ENCODE data around the gene PRODH2.

The PRODH2 gene

GRCh38 chr19:35816262-35816661, 3.6 kb upstream of the PRODH2 start:
- TF ChIP-seq SIN3A (IDR thresholded peaks at IDR 0.05; ENCODE audit: borderline replicate concordance, insufficient read depth, low read length) (no peak), FOXP2 (optimal IDR thresholded peaks at IDR 0.05; ENCODE audit: borderline replicate concordance, extremely low read depth, extremely low read length, insufficient read depth) (no peak), POLR2AphosphoS5 (IDR thresholded peaks at IDR 0.05; ENCODE audit: low read depth, low read length) (no peak), TAF1 (IDR thresholded peaks at IDR 0.05; ENCODE audit: borderline replicate concordance, insufficient read depth, low read length) (no peak), REST (IDR thresholded peaks at IDR 0.05; ENCODE audit: insufficient read depth in 1 of 2, low read depth in 2 of 2, low read length in 2 of 2) (no peak)

DNA sequence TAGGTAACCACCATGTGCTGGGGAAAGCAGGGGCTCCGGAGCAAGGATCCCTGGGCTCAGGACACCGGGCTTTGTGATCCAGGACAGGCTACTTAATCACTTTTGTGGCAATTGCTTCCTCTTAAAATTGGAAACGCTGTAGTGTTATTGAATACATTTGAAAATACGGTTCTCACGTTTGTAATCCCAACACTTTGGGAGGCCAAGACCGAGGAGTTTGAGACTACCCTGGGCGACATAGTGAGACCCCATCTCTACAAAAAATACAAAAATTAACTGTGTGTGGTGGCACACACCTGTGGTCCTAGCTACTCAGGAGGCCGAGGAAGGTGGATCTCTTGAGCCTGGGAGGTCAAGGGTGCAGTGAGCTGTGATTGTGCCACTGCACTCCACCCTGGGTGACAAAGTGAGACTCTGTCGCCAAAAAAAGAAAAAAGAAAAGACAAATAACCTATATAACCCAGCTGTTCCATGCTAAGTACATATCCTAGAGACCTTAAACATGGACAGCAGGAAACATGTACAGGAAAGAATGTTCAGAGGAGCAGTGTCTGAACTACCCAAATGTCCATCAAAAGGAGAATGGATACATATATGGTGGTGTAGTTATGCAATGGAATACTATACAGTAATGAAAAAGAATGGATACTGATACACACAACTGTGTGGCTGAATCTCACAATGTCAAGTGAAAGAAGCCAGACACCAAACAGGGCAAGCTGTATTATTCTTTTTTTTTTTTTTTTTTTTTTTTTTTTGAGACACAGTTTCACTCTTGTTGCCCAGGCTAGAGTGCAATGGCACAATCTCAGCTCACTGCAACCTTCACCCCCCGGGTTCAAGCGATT, 622 bp upstream of the PRODH2 start:
- TF ChIP-seq SIN3A (IDR thresholded peaks at IDR 0.05; ENCODE audit: borderline replicate concordance, insufficient read depth, low read length) (no peak), POLR2AphosphoS5 (IDR thresholded peaks at IDR 0.05; ENCODE audit: low read depth, low read length) (no peak), FOXP2 (optimal IDR thresholded peaks at IDR 0.05; ENCODE audit: borderline replicate concordance, extremely low read depth, extremely low read length, insufficient read depth) (no peak), TAF1 (IDR thresholded peaks at IDR 0.05; ENCODE audit: borderline replicate concordance, insufficient read depth, low read length) (no peak), REST (IDR thresholded peaks at IDR 0.05; ENCODE audit: insufficient read depth in 1 of 2, low read depth in 2 of 2, low read length in 2 of 2) (no peak)

DNA sequence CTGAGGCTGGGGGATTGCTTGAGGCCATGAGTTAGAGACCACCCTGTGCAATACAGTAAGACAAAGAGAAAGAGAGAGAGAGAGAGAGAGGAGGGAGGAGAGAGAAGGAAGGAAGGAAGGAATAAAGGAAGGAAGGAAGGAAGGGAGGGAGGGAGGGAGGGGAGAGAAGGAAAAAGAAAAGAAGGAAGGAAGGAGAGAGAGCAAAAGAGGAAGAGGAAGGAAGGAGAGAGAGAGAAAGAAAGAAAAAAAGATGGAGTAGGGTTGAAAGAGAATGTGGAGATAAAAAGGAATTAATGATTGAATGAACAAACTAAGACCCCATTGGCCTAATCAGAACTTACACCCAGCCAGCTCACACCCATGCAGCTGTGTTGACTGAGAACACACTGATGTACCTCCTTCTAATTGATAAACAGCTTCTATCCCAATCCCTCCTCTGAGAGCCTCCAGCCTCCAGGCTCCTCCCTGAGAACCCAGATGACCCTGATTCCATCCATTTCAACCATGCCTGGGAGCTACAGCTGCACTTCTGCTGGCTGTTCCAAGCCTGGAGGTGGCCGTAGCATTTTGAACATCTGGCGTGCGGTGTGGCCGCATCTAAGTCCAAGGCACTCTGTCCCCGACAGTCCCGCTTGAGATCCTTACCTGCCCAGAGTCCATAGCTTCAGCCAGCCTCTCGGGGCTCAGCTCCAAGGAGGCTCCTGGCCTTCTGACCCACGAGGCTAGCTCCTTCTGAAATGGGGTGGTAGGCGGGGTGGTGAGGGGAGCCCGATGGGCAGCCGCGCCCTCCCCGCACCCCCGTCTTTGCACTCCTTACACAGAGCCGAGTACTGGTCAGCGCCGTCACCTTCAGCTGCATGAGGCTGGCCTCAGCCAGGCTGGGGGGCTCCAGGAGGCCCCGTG, 1.1 kb downstream of the PRODH2 start:
- no peak for TF ChIP-seq FOXP2 (optimal IDR thresholded peaks at IDR 0.05; ENCODE audit: borderline replicate concordance, extremely low read depth, extremely low read length, insufficient read depth)
- TF ChIP-seq SIN3A (IDR thresholded peaks at IDR 0.05; ENCODE audit: borderline replicate concordance, insufficient read depth, low read length), result no peak
- no peak for TF ChIP-seq REST (IDR thresholded peaks at IDR 0.05; ENCODE audit: insufficient read depth in 1 of 2, low read depth in 2 of 2, low read length in 2 of 2)
- TF ChIP-seq POLR2AphosphoS5 (IDR thresholded peaks at IDR 0.05; ENCODE audit: low read depth, low read length), result no peak
- no peak for TF ChIP-seq TAF1 (IDR thresholded peaks at IDR 0.05; ENCODE audit: borderline replicate concordance, insufficient read depth, low read length)

GRCh38 chr19:35807633-35808032, 5.0 kb downstream of the PRODH2 start:
- TF ChIP-seq POLR2AphosphoS5 (IDR thresholded peaks at IDR 0.05; ENCODE audit: low read depth, low read length) (no peak), TAF1 (IDR thresholded peaks at IDR 0.05; ENCODE audit: borderline replicate concordance, insufficient read depth, low read length) (no peak), FOXP2 (optimal IDR thresholded peaks at IDR 0.05; ENCODE audit: borderline replicate concordance, extremely low read depth, extremely low read length, insufficient read depth) (no peak), SIN3A (IDR thresholded peaks at IDR 0.05; ENCODE audit: borderline replicate concordance, insufficient read depth, low read length) (no peak), REST (IDR thresholded peaks at IDR 0.05; ENCODE audit: insufficient read depth in 1 of 2, low read depth in 2 of 2, low read length in 2 of 2) (no peak)
